Heart left ventricle (tissue), 16 donors: ENCODE data around the gene CBX7. TPM values are rescaled to one million over a fixed set of nuclear protein-coding genes. Genes with fewer than 3 reads are reported as not detected.

Experiments used
- ATAC-seq, 4 donors: fragments of 200-7000 bp; cut with Tn5 transposase; one replicate each; pipeline ENCODE4 v1.9.1; 2020 to 2022; ENCODE audit warnings: moderate library complexity in 4 of 4, mild to moderate bottlenecking in 3 of 4, moderate number of reproducible peaks in 1 of 4
- DNase-seq, 5 donors: peaks; one replicate each; pipeline ENCODE4 v3.0.0-alpha.2; 2020
- H3K27ac ChIP-seq, 12 donors: fragments of 200-600 bp; sonication (generic) in 4 of 12; one replicate each; pipeline versions ENCODE4 v1.5.0 to v1.8.0; 2016 to 2022; ENCODE audit warnings: mild to moderate bottlenecking in 2 of 12
- H3K27me3 ChIP-seq, 9 donors: fragments of 200-600 bp; sonication (generic) in 2 of 9; one replicate each; pipeline versions ENCODE4 v1.5.1 to v1.8.0; 2016 to 2022; ENCODE audit warnings: mild to moderate bottlenecking in 3 of 9
- H3K36me3 ChIP-seq, 9 donors: fragments of 200-600 bp; sonication (generic) in 2 of 9; one replicate each; pipeline versions ENCODE4 v1.5.0 to v1.8.0; 2018 to 2022; ENCODE audit warnings: mild to moderate bottlenecking in 2 of 9
- H3K4me1 ChIP-seq, 12 donors: fragments of 200-600 bp; sonication (generic) in 4 of 12; one replicate each; pipeline versions ENCODE4 v1.5.0 to v1.8.0; 2016 to 2022; ENCODE audit warnings: mild to moderate bottlenecking in 3 of 12
- H3K4me3 ChIP-seq, 12 donors: fragments of 200-600 bp; sonication (generic) in 4 of 12; one replicate each; pipeline versions ENCODE4 v1.5.0 to v1.8.0; 2017 to 2022; ENCODE audit warnings: mild to moderate bottlenecking in 9 of 12, moderate library complexity in 4 of 12
- H3K9me3 ChIP-seq, 12 donors: fragments of 200-600 bp; sonication (generic) in 4 of 12; one replicate each; pipeline versions ENCODE4 v1.5.0 to v1.8.0; 2016 to 2022; ENCODE audit warnings: mild to moderate bottlenecking in 1 of 12
- CTCF ChIP-seq, 12 donors: fragments of 200-600 bp; sonication (generic) in 4 of 12; IDR thresholded peaks; one replicate each; pipeline versions ENCODE4 v1.5.0 to v1.8.0; 2018 to 2022; ENCODE audit warnings: antibody characterized with exemption in 12 of 12, mild to moderate bottlenecking in 5 of 12
- POLR2A ChIP-seq, 2 donors: fragments of 450-650 bp; IDR thresholded peaks; one replicate each; pipeline ENCODE4 v1.6.1; 2017; ENCODE audit warnings: antibody characterized with exemption in 2 of 2, mild to moderate bottlenecking in 2 of 2, moderate library complexity in 2 of 2
- WGBS, 4 donors: extraction: QIAGEN DNeasy Blood & Tissue Kit in 2 of 4; methylation state at CpG; one replicate each; pipeline versions ENCODE4 v1.1.5 to v1.1.7; 2013 to 2018; 5-methylcytosine and 5-hydroxymethylcytosine counted together
- intact Hi-C, 10 donors: fragments of 100-400 bp; cut with DNase I; formaldehyde crosslinking; loops; one replicate each; pipeline versions ENCODE4 v1.11.1 to v1.14.2; 2022
- polyA plus RNA-seq, 2 donors: library from polyadenylated mRNA; stranded (reverse); fragments of 200-250 nt; gene quantifications; one replicate each; pipeline ENCODE4 v1.2.3, GENCODE V29; 2013
- total RNA-seq, 9 donors: library from RNA; depleted of rRNA in 2 of 9; stranded (reverse); fragments of >200 nt in 2 of 9; fragmentation: NEBNext Ultra II Directional in 3 of 9; extraction: Animal tissue kit (Norgen Biotek cat#: 25700) in 3 of 9; gene quantifications; one replicate each; pipeline versions ENCODE4 v1.1.0 to v1.2.4, GENCODE V29; 2016 to 2023
- donor health status: ischemic (EF 13 %, LVEDD 7.1; RV severe dilation, severe dysfunction).
- donor health status: healthy with polysubstance abuse.
- donor health status: DM: no; HTN: yes; CAD: no.
- donor health status: DM: no; HTN: no; CAD: no.
- donor health status: ischemic (EF 25% LVEDD 6.9; RV normal size, moderate dysfunction).
- donor health status: ischemic (EF 25% LVEDD 5.7; RV mildly dilated, moderate dysfunction).
- donor health status: healthy.
- donor health status: DM: yes; HTN: yes; CAD: no.
- donor health status: ischemic (EF 35%, LVEDD 5.7; RV mildly dilated, moderate dysfunction).
- donor health status: nonischemic (EF 11% LVEDD 7.7; RV severe dilation, severe dysfunction).
- donor health status: DM: yes; HTN: yes; CAD: no.
- donor health status: PGD.
- donor health status: ischemic (EF 29% LVEDD 5.4; RV normal size, mild dysfunction).
- donor health status: nonischemic (EF 23%, LVEDD 6.1; RV moderate dilation, normal function).

The CBX7 gene
- total and polyA plus RNA-seq, 11 donors: 48.3 to 187 (median 69.8) TPM

GRCh38 chr22:39084666-39085065 lies 67.8 kb downstream of the CBX7 start:
- no peak overlapping the region for H3K4me3 ChIP-seq

GRCh38 chr22:39083212-39084165 lies 69.0 kb downstream of the CBX7 start:
- ATAC-seq: no peak
- H3K4me1 ChIP-seq: peaks cover 0 to 9% (median 0%) of the 10 kb centered on the region in 12 donors
- H3K27me3 ChIP-seq: no peaks in the 10 kb centered on the region
- intact Hi-C loops: no loop called here
- no peaks in the 10 kb centered on the region for H3K9me3 ChIP-seq
- H3K4me3 ChIP-seq: no peak overlapping the region
- H3K27ac ChIP-seq: no peak overlapping the region
- 83 to 86% (median 85%) methylated on average over 12 to 14 of the region's 14 CpGs for whole genome bisulfite sequencing, 4 donors
- TF ChIP-seq CTCF (IDR thresholded peaks at IDR 0.05): no peak
- TF ChIP-seq POLR2A (IDR thresholded peaks at IDR 0.05): no peak
- peaks cover 0 to 38% (median 5%) of the 10 kb centered on the region in 9 donors for H3K36me3 ChIP-seq
- DNase-seq: no peak

More at GRCh38 chr22:39084666-39085065, 67.8 kb downstream of the CBX7 start:
- DNase-seq: no peak
- TF ChIP-seq CTCF (IDR thresholded peaks at IDR 0.05): no peak
- TF ChIP-seq POLR2A (IDR thresholded peaks at IDR 0.05): no peak
- Histone ChIP-seq H3K27ac (no peak overlapping the region), H3K27me3 (no peaks in the 10 kb centered on the region), H3K36me3 (peaks cover 0 to 38% (median 5%) of the 10 kb centered on the region in 9 donors), H3K9me3 (no peaks in the 10 kb centered on the region), H3K4me1 (peaks cover 0 to 11% (median 0%) of the 10 kb centered on the region in 12 donors)
- intact Hi-C loops: no loop called here
- no peak for ATAC-seq
- WGBS, 4 donors: 90 to 98% (median 95%) methylated on average over 7 to 8 of the region's 8 CpGs

DNA sequence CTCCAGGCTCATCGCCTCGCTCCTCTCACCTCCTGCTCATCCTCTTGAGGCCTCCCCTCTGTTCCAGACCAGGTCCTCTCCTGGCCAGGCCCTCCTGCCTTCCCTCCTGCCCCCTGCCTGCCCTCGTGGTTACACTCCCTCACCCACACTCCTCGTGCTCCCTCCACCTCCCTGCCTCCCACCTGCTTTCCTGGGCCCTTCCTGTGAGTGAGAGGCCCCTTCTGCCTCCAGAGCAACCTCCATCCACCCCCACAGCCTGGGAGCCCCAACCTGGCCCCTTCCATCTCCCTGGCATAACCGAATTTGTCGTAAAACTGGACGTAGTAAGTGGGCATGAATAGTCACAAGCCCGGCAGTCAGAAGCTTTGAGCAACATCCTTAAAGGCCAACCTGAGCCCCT lies 70.9 kb downstream of the CBX7 start:
- Histone ChIP-seq H3K36me3 (peaks cover 0 to 37% (median 5%) of the 10 kb centered on the region in 9 donors), H3K27ac (no peak overlapping the region), H3K9me3 (no peaks in the 10 kb centered on the region), H3K27me3 (no peaks in the 10 kb centered on the region), H3K4me3 (no peak overlapping the region), H3K4me1 (peaks cover 0 to 14% (median 7%) of the 10 kb centered on the region in 12 donors)
- DNase-seq (no peak), ATAC-seq (no peak)
- TF ChIP-seq POLR2A (IDR thresholded peaks at IDR 0.05) (no peak), CTCF (IDR thresholded peaks at IDR 0.05) (no peak)
- WGBS, 4 donors: 86 to 88% (median 86%) methylated on average over 8 of the region's 8 CpGs
- intact Hi-C loops: no loop called here

DNA sequence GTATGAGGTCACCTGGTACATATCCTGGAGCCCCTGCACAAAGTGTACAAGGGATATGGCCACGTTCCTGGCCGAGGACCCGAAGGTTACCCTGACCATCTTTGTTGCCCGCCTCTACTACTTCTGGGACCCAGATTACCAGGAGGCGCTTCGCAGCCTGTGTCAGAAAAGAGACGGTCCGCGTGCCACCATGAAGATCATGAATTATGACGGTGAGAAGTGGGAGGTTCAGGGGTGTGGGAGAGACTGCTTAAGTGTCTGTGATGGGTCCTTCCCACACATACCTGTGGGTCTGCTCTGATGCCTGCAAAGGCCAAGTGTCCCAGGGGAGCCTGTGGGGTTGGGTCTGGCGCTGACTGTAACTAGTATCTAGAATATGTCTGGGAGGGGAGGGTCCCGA lies 71.5 kb downstream of the CBX7 start:
- H3K27me3 ChIP-seq: no peaks in the 10 kb centered on the region
- TF ChIP-seq POLR2A (IDR thresholded peaks at IDR 0.05): no peak
- no peak for TF ChIP-seq CTCF (IDR thresholded peaks at IDR 0.05)
- ATAC-seq (no peak), DNase-seq (no peak)
- H3K9me3 ChIP-seq: no peaks in the 10 kb centered on the region
- peaks cover 0 to 33% (median 5%) of the 10 kb centered on the region in 9 donors for H3K36me3 ChIP-seq
- intact Hi-C loops: no loop called here
- peak overlapping the region in 1 of 12 donors; percentile 10 for H3K4me3 ChIP-seq
- peaks cover 0 to 14% (median 7%) of the 10 kb centered on the region in 12 donors for H3K4me1 ChIP-seq
- H3K27ac ChIP-seq: no peak overlapping the region
- 88 to 94% (median 91%) methylated on average over 12 of the region's 12 CpGs for WGBS, 4 donors
